ENCODE data around the gene LMBR1L.

Gene LMBR1L

DNA sequence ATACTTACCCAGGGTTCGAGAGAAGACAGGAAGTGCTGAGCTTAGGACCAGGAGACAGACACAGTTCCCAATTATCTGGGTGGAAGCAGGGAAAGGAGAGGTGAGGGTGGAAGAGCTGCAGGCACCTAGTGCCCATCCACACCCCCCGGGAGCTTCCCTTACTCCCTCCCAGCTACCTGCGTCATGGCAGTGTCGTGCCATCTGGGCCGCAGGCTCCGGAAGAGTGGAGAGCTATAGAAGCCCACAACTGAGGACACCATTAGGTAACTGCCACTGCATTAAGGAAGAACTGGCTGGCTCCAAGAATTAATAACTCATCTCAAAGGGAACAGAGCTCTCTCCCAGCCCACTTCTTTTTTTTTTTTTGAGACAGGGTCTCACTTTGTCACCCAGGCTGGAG lies 10.3 kb downstream of the LMBR1L start:
- TF ChIP-seq GATA1 (IDR thresholded peaks at IDR 0.05; ENCODE audit: low read depth, low read length) (no peak), POLR2A (IDR thresholded peaks at IDR 0.05; ENCODE audit: low read length) (no peak)

DNA sequence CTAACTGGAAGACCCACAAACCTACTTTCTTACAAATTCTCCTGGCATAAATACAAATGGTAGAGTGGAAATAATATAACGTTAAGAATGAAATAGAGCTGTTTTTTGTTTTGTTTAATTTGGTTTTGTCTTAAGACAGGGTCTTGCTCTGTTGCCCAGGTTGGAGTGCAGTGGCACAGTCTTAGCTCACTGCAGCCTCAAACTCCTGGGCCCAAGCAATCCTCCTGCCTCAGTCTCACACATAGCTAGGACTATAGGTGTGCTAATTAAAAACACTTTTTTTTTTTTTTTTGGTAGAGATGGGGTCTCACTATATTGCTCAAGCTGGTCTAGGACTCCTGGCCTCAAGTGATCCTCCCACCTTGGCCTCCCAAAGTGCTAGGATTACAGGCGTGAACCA lies 11.9 kb downstream of the LMBR1L start:
- no peak for TF ChIP-seq GATA1 (IDR thresholded peaks at IDR 0.05; ENCODE audit: low read depth, low read length)
- no peak for TF ChIP-seq POLR2A (IDR thresholded peaks at IDR 0.05; ENCODE audit: low read length)
- DNase-seq = no peak

More for the DNA sequence above, 10.3 kb downstream of the LMBR1L start:
- no peak for DNase-seq

DNA sequence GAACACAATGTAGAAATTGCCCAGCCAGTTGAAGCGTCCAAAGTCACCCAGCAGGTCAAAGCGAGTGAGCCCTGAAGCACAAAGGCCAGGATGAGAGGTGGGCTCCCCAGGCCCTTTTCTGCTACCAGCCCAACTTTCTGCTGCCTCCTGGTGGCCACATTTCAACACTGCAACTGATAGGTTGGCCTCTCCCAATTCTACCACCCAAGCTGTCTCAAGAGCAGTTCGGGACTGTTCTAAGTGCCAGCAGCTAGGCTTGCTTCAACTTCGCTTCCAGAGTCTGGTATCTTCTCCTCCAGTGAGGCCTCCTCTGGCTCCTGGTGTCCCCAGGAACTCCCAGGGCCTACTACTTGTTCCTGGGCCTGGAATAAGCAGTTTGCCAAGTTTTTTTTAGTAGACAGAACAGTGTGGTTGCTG lies 12.6 kb downstream of the LMBR1L start:
- TF ChIP-seq POLR2A (IDR thresholded peaks at IDR 0.05; ENCODE audit: low read length) = no peak
- TF ChIP-seq GATA1 (IDR thresholded peaks at IDR 0.05; ENCODE audit: low read depth, low read length) = no peak
- peak; percentile 63 to 82 for DNase-seq

DNA sequence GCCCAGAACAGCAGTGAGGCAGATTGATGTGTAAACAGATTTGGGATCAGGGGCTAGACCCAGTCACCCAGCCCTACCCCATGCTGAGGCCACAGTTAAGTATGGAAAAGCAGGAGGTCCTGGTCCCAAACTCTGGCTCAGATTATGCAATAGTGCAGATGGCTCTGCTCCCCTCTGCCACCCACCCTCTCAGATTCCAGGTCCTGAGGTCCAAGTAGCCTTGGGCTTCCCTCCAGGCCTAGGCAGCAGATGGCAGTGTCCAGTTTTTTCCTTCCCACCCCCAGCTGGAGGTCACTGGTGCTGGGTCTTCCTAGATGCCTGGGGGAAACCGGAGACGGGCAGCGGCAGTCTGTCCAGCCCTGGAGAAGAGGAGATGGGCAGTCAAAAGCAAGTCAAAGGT lies 13.3 kb downstream of the LMBR1L start:
- DNase-seq = no peak
- TF ChIP-seq POLR2A (IDR thresholded peaks at IDR 0.05; ENCODE audit: low read length) (no peak), GATA1 (IDR thresholded peaks at IDR 0.05; ENCODE audit: low read depth, low read length) (no peak)

DNA sequence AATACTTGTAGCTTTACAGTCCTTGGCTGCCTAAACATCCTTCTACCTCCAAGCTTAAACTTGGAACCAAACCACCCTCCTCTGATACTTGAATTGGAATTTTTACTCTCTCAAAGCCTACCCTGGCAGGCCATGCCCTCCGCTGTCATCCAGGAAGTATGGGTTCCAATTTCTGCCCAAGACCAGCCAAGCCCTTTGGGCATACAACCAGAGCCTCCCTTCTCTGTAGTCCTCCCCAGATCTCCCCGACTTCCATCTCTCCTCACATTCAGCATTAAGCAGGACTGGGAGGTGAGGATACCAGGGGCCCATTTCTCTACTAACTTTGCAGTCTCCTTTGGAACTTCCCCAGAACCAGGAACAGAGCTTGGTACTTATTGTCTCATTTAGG lies 15.7 kb downstream of the LMBR1L start:
- TF ChIP-seq GATA1 (IDR thresholded peaks at IDR 0.05; ENCODE audit: low read depth, low read length) = no peak
- TF ChIP-seq POLR2A (IDR thresholded peaks at IDR 0.05; ENCODE audit: low read length) = no peak
- DNase-seq = no peak

DNA sequence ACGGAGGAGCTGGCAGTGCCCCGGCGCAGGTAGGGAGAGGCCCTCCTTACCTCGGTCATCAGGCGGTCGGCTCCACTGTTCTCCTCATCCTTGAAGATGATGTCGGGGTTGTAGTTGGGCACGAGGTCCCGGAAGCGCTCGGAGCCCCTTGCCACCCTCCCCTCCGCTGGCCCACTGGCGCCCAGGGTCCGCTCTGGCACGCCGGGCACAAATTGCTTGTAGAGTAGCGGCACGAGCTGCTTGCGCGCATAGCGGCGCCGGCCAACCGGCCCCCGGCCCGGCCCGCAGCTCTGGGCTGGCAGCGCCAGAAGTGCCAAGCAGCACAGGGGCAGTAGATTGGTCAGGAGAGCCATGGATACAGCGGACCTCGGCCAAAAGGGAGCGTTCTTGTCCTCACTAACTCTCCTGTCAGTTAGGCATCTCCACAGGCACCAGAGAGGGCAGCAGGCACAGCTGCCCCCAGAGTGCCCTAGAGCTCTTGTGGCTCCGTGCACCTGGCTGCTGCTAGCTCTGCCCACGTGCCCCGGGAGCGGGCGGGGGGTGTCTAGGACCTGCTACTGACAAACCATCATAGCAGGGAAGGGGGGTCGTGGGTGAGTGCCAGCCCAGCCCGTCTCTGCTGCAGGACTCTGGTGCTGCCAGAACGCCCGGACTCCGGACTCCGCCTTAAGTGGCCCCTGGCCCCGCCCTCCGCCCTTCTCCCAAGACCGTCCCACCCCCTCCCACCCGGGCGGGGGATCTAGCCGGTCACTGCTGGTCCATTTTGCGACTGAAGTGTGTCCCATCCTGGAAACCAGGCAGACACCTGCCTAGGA lies 16.3 kb downstream of the LMBR1L start, which contains the start of gene DHH:
DHH (minus strand) TSS at position 642 of the 815 bp plus-strand sequence; CDS start at position 353, 289 bp downstream.
- peak in 1 of 2 experiments; percentile 25 for DNase-seq
- no peak for TF ChIP-seq POLR2A (IDR thresholded peaks at IDR 0.05; ENCODE audit: low read length)
- no peak for TF ChIP-seq GATA1 (IDR thresholded peaks at IDR 0.05; ENCODE audit: low read depth, low read length)

DNA sequence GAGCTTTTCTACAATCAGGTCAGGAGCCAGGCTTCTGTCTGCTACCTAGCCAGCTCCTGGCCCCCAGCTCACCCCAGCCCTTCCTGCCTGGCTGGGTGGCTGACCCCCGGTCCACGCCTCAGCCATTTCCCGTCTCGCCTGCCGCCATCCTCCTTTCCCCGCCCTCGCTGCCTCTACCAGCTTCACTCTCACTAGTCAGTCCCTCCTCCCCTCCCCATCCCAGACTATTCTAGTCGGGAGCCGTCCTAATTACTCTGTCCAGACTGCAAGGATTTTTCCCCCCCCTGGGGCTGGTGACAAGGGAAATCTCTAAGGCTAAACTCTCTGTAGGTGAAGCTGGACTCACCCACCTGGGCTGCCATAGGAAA lies 16.9 kb downstream of the LMBR1L start:
- no peak for DNase-seq
- no peak for TF ChIP-seq GATA1 (IDR thresholded peaks at IDR 0.05; ENCODE audit: low read depth, low read length)
- TF ChIP-seq POLR2A (IDR thresholded peaks at IDR 0.05; ENCODE audit: low read length) = no peak

DNA sequence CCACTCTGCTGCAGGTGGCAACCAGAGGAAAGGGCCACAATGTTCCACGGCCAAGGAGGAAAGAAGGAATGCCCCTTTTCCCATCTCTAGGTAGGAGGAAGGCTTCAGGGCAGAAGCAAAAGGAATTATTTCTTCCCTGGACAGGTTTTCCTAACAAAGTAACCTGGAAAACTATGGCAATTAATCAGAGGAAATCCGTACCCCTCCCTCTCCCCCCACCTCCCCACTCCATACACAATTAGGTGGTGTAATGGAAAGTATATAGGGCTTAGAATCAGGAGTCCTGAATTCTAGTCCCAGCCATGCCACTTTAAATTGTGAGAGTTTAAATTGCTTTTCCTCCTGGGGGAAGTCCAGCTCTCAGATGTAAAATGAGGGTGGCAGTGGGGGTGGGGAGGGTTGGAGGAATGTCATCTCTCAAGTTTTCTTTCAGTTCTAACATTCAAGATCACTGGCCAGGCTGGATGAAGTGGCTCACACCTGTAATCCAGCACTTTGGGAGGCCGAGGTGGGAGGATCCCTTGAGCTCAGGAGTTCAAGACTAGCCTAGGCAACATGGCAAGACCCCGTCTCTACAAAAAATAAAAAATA lies 17.7 kb downstream of the LMBR1L start:
- no peak for DNase-seq

DNA sequence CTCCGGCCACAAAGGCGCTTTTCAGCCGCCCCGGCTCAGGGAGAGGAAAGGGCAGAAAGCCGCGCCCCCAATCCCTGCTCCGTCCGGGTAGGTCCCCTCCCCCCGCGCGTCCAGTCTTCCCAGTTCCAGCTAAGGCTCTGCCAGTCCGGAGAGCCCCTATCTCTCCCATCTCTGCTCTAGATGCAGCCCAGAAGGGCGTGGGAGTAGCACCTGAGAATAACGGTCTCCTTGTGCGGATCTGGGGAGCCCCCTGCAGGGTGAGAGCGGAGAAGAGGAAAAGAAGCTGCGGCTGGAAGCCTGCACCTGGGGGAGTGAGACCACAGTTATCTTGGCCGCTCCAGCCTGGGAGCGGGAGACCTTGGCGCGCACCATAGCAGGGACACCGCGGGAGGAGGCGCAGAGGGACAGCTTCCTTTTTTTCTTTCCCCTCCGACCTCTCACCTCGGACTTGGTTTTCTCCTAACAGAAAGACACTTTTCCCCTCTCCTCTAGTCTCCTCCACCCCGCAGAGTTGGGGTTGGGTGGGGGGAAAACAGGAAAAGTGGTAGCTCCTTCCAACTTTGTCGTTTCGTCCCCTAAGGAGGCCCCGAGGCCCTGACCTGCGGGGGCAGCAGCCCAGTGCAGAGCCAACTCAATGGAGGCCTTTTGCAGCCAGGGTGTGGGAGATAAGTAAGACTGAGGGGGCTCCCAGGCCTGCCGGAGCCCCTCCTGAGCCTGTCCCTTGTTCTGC lies 18.4 kb downstream of the LMBR1L start:
- peak; percentile 28 to 45 for DNase-seq
- TF ChIP-seq GATA1 (IDR thresholded peaks at IDR 0.05; ENCODE audit: low read depth, low read length) (no peak), POLR2A (IDR thresholded peaks at IDR 0.05; ENCODE audit: low read length) (no peak)

More for the DNA sequence above, 17.7 kb downstream of the LMBR1L start:
- no peak for TF ChIP-seq GATA1 (IDR thresholded peaks at IDR 0.05; ENCODE audit: low read depth, low read length)
- no peak for TF ChIP-seq POLR2A (IDR thresholded peaks at IDR 0.05; ENCODE audit: low read length)

DNA sequence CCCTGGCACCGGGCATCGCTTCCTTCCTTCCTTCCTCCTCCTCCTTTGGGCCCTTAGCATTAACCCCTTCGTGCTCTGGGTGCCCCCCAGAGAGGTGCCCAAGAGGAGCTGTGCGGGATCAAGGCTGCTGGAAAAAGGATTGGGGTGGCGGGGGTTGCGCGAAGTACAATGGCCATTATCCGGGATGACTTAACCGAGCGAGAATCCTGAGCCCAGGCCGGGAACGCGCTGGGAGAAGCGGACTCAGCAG lies 18.9 kb downstream of the LMBR1L start:
- TF ChIP-seq GATA1 (IDR thresholded peaks at IDR 0.05; ENCODE audit: low read depth, low read length) (no peak), POLR2A (IDR thresholded peaks at IDR 0.05; ENCODE audit: low read length) (no peak)
- DNase-seq = no peak

DNA sequence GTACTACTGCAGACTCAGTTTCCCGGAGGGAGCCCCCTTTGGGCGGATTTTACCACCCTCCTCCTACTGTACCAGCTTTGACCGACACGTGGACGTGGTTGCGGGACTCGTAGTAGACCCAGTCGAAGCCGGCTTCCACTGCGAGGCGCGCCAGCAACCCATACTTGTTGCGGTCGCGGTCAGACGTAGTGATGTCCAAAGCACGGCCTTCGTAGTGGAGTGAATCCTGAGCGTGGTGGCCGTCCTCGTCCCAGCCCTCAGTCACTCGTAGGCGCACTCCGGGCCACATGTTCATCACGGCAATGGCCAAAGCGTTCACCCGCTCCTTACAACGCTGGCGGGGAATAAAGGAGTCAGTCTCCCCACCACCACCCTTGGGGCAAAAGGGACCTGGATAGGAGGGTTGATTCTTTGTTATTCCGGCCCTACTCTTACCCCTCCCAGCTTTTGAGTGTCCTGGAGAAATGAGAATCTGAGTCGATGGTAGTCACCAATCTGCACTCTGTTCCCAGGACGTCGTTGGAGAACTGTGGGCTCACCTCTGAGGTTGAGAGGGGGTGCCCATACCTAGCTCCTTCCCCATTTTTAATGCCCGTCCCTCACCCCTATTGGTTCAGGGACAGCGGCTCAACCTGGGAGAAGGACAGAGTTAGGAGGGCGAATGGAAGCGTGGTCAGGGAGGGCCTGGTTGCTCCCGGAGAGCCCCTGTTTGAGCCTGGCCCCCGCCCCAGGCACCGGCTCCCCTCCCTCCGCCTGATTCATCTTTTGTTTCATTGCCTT lies 19.4 kb downstream of the LMBR1L start:
- DNase-seq = peak in 1 of 2 experiments; percentile 14
- no peak for TF ChIP-seq POLR2A (IDR thresholded peaks at IDR 0.05; ENCODE audit: low read length)
- no peak for TF ChIP-seq GATA1 (IDR thresholded peaks at IDR 0.05; ENCODE audit: low read depth, low read length)

DNA sequence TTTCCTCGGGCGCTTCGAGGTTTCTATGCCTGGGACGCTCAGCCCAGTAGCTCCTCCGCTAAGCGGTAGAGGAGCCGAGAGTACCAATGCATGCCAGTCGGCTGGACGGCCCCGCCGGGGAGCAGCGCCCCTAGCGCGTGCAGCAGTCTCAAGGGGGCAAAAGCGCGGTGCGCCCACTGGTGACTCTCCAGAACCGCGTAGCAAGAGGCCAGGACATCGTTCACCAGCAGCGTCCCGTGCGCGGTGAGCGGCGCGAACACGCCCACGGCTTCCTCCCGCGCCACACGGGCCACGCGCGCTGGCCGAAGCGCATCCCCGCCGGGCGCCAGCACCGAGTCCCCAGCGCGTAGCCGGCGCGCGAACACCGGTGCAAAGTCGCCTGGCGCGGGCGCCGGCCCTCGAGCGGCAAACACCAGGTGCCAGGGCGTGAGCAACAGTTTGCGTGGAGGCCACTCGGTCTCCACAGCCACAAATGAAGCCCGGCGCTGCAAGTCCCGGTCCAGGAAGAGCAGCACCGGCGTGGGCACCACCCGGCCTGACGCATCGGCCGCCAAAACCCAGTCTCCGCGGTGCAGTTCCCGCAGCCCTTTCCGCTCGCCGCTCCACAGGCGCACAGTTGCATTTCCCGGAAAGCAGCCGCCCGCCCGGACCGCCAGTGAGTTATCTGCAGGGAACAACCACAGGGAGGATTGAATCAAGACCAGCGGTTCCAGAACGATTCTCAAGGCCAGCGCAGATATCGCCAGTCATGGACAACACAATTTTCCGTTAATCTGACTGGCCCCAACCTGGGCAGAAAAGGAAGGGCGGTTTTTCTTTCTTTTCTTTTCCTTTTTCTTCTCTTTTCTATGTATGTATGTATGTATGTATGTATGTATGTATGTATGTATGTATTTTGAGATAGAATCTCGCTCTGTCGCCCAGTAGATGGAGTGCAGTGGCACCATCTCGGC lies 20.6 kb downstream of the LMBR1L start:
- DNase-seq = peak; percentile 58 to 63

DNA sequence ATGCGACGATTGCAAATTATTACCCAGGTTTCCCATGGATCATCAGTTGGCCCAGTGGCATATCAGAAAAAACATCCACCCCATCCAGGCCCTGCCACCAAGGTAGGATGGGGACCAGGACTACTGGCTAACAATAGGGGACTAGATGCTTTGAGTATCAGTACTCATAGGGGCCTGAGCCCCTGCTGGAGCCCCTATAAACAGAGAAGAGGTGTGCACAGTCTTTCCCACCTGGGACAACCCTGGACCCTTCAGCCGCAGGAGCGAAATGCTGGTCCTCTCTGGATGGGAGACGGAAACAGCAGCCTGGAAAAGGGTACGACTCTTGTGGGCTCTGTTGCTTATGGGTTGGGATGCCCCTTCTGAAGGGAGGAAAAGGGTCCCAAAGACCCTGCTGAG lies 21.7 kb downstream of the LMBR1L start:
- TF ChIP-seq GATA1 (IDR thresholded peaks at IDR 0.05; ENCODE audit: low read depth, low read length) (no peak), POLR2A (IDR thresholded peaks at IDR 0.05; ENCODE audit: low read length) (no peak)

More for the DNA sequence above, 20.6 kb downstream of the LMBR1L start:
- TF ChIP-seq GATA1 (IDR thresholded peaks at IDR 0.05; ENCODE audit: low read depth, low read length) (no peak), POLR2A (IDR thresholded peaks at IDR 0.05; ENCODE audit: low read length) (no peak)

More for the DNA sequence above, 21.7 kb downstream of the LMBR1L start:
- no peak for DNase-seq

Data from erythroblast (primary cell).